GM12878 (cell line): ENCODE data around the gene DPY30. TPM values are rescaled to one million over a fixed set of nuclear protein-coding genes. Genes with fewer than 3 reads are reported as not detected.

Experiments used
- ASH2L ChIP-seq: fragments of 300-600, 200-600 bp; sonication (generic); IDR thresholded peaks from 2 replicates; pipeline ENCODE4 v1.6.1; 2017; ENCODE audit warnings: low read depth, mild to moderate bottlenecking, borderline replicate concordance
- BACH1 ChIP-seq: fragments of 450-650 bp; IDR thresholded peaks from 2 replicates; pipeline ENCODE4 v1.6.1; 2017; ENCODE audit warnings: mild to moderate bottlenecking, borderline replicate concordance
- CBX5 ChIP-seq: sonication (generic); IDR thresholded peaks from 2 replicates; pipeline ENCODE4 v1.6.1; 2016; ENCODE audit warnings: low read depth, moderate library complexity, mild to moderate bottlenecking, inconsistent platforms
- CHD1 ChIP-seq: IDR thresholded peaks from 2 replicates; pipeline ENCODE4 v1.6.1; 2012; ENCODE audit warnings: low read depth, low read length, improper control_type of control experiment
- DPF2 ChIP-seq: fragments of 450-650 bp; IDR thresholded peaks from 2 replicates; pipeline ENCODE4 v1.6.1; 2017; ENCODE audit warnings: mild to moderate bottlenecking
- EP300 ChIP-seq, 2 experiments: fragments of 150-350 bp in 1 of 2; IDR thresholded peaks; 2 replicates each; pipeline ENCODE4 v1.6.1; 2011 to 2012; ENCODE audit warnings: low read depth in 2 of 2, low read length in 2 of 2, borderline replicate concordance in 1 of 2, improper control_type of control experiment in 1 of 2, inconsistent platforms in 1 of 2; ENCODE audit not compliant: control insufficient read depth in 1 of 2
- FOXK2 ChIP-seq: fragments of 450-650 bp; IDR thresholded peaks from 2 replicates; pipeline ENCODE4 v1.6.1; 2017; ENCODE audit warnings: mild to moderate bottlenecking, moderate library complexity
- GATAD2B ChIP-seq: fragments of 450-650 bp; conservative IDR thresholded peaks from 2 replicates; pipeline ENCODE4 v1.6.1; 2017; ENCODE audit warnings: low read depth, mild to moderate bottlenecking, moderate library complexity
- HDAC6 ChIP-seq: fragments of 200-600 bp; sonication (generic); IDR thresholded peaks from one replicate; pipeline ENCODE4 v1.8.0; 2017; ENCODE audit warnings: antibody characterized with exemption; ENCODE audit not compliant: unreplicated experiment
- JUND ChIP-seq: IDR thresholded peaks from 2 replicates; pipeline ENCODE4 v1.6.1; 2012; ENCODE audit warnings: low read depth, mild to moderate bottlenecking, low read length, improper control_type of control experiment, moderate library complexity
- KAT2A ChIP-seq: conservative IDR thresholded peaks from 2 replicates; pipeline ENCODE4 v1.6.1; 2011; ENCODE audit warnings: low read depth, low read length; ENCODE audit not compliant: control insufficient read depth
- KDM1A ChIP-seq: fragments of 200-600 bp; sonication (generic); IDR thresholded peaks from 2 replicates; pipeline ENCODE4 v1.6.1; 2016; ENCODE audit warnings: borderline replicate concordance
- KLF5 ChIP-seq: fragments of 450-650 bp; IDR thresholded peaks from 2 replicates; pipeline ENCODE4 v1.6.1; 2014; ENCODE audit warnings: mild to moderate bottlenecking; ENCODE audit not compliant: partially characterized antibody
- MEF2B ChIP-seq: fragments of 450-650 bp; IDR thresholded peaks from 2 replicates; pipeline ENCODE4 v1.6.1; 2018; ENCODE audit warnings: mild to moderate bottlenecking, moderate library complexity; ENCODE audit not compliant: partially characterized antibody, poor library complexity, severe bottlenecking
- POU2F2 ChIP-seq: IDR thresholded peaks from 3 replicates; pipeline ENCODE4 v1.6.1; 2011; ENCODE audit warnings: low read depth, mild to moderate bottlenecking, low read length, borderline replicate concordance
- RAD21 ChIP-seq: IDR thresholded peaks from 2 replicates; pipeline ENCODE4 v1.6.1; 2011; ENCODE audit warnings: mild to moderate bottlenecking, low read depth, low read length, moderate library complexity; ENCODE audit not compliant: insufficient read depth
- SIN3A ChIP-seq: IDR thresholded peaks from 2 replicates; pipeline ENCODE4 v1.6.1; 2012; ENCODE audit warnings: low read depth, low read length, improper control_type of control experiment
- SREBF1 ChIP-seq: IDR thresholded peaks from 2 replicates; pipeline ENCODE4 v1.6.1; 2012; ENCODE audit warnings: mild to moderate bottlenecking, low read length
- STAT1 ChIP-seq: fragments of 450-650 bp; conservative IDR thresholded peaks from 2 replicates; pipeline ENCODE4 v1.6.1; 2014; ENCODE audit warnings: antibody characterized with exemption, mild to moderate bottlenecking
- SUZ12 ChIP-seq: fragments of 200-600 bp; sonication (generic); IDR thresholded peaks from one replicate; pipeline ENCODE4 v1.6.1; 2018; ENCODE audit warnings: antibody characterized with exemption, mild to moderate bottlenecking; ENCODE audit not compliant: unreplicated experiment
- TAF1 ChIP-seq: IDR thresholded peaks from 2 replicates; pipeline ENCODE4 v1.6.1; 2011; ENCODE audit warnings: mild to moderate bottlenecking, low read depth, low read length, borderline replicate concordance
- TCF12 ChIP-seq: IDR thresholded peaks from 2 replicates; pipeline ENCODE4 v1.6.1; 2011; ENCODE audit warnings: low read depth, mild to moderate bottlenecking, low read length
- ZNF622 ChIP-seq: fragments of 450-650 bp; IDR thresholded peaks from 2 replicates; pipeline ENCODE4 v1.6.1; 2017; ENCODE audit warnings: mild to moderate bottlenecking, inconsistent platforms
- ZZZ3 ChIP-seq: IDR thresholded peaks from 2 replicates; pipeline ENCODE4 v1.6.1; 2011; ENCODE audit warnings: low read depth; ENCODE audit not compliant: control insufficient read depth, insufficient read length
- polyA plus RNA-seq, 11 experiments: library from polyadenylated mRNA; depleted of rRNA in 4 of 11; unstranded in 6 of 11; stranded (reverse) in 5 of 11; fragments of >200 nt; fragmentation: Nextera tagmentation in 4 of 11; fragmentation: Illumina TruSeq in 1 of 11; extraction: Ambion mirVana in 4 of 11; extraction: Trizol in 1 of 11; gene quantifications; 1 replicate in 1 of 11; 2 replicates in 10 of 11; pipeline versions ENCODE4 v1.2.1 to v1.2.3, GENCODE V29; 2011 to 2016; ENCODE audit warnings: inconsistent platforms in 2 of 11, missing spikeins in 2 of 11, low read depth in 1 of 11
- total RNA-seq, 4 experiments: library from RNA; depleted of rRNA in 3 of 4; stranded (reverse); fragments of >200 nt in 3 of 4; fragmentation: Illumina TruSeq in 1 of 4; extraction: Trizol in 1 of 4; gene quantifications; 2 replicates each; pipeline versions ENCODE4 v1.2.1 to v1.2.3, GENCODE V29; 2013 to 2021
- TF ChIP-seq, protein P1 (sequence below): IDR thresholded peaks from 2 replicates; pipeline ENCODE4 v1.6.1; 2012; ENCODE audit warnings: low read depth, low read length, improper control_type of control experiment
- TF ChIP-seq, protein P2 (sequence below): IDR thresholded peaks from 2 replicates; pipeline ENCODE4 v1.6.1; 2012; ENCODE audit warnings: low read depth, low read length, improper control_type of control experiment
- TF ChIP-seq, protein P3 (sequence below): fragments of 450-650 bp; IDR thresholded peaks from 2 replicates; pipeline ENCODE4 v1.6.1; 2016; ENCODE audit warnings: mild to moderate bottlenecking

Gene DPY30
- total and polyA plus RNA-seq, 10 of the 15 experiments (the other 5 are each of a cell fraction or from before 2014, with no cell fraction given), result 45.8 to 307 (median 89.2) TPM

DNA sequence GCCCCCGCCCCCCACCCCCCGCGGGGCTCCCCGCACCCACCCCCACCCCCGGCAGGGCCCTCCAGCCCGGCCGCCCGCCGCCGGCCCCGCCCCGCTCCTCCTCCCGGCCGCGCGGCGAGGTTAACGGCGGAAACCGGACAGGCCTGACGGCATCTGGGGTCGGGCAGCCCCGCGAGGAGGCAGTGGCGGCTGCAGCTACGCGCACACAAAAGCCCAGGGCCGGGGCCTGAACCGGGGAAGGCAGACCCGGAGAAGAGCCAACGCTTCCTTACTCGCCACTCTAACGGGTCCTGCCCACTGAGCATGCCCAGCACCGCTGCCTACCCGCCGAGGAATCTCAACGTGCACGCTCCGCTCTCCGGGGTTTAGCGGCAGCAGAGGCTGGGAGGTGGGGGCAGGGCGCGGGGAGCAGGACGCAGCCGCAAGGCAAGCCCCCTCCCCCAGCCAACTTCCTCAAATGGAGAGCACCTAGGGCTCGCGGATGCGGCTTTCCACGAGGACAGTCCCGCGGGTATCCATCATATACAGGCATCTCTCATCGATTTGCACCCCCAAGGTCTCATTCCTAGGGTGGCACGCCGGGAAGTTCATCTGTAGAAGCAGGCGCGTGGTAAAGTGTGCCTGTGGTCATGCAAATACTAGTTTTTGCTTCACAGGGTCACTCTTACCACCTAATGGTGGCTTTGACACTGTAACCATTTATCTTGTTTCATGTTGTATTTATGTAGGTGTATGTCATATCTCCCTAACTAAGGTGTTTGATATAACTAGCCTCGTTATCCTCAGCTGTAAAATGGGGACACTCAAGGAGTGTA, 28.7 kb downstream of the DPY30 start, which contains the start of gene MEMO1 (continued):
- TF ChIP-seq ZNF622 (no peak), ASH2L (0 out of 2 replicates have a peak, but pooled peaks have one; percentile 26), STAT1 (peak; percentile 86; the same call in 1 of the 2 replicates), TCF12 (peak; percentile 73), TAF1 (peak; percentile 95), JUND (no peak), BACH1 (peak; percentile 84), FOXK2 (no peak; the same call in 1 of the 2 replicates), SIN3A (no peak; the same call in 1 of the 2 replicates), HDAC6 (no peak), GATAD2B (peak; percentile 90), KDM1A (no peak), SUZ12 (no peak), KLF5 (peak; percentile 95), DPF2 (peak; percentile 91), RAD21 (0 out of 2 replicates have a peak, but pooled peaks have one; percentile 6), ZZZ3 (no peak), KAT2A (no peak), CHD1 (no peak), CBX5 (peak; percentile 84), SREBF1 (no peak), MEF2B (peak; percentile 70), POU2F2 (peak; percentile 90), EP300 (IDR thresholded peaks at IDR 0.05; ENCODE audit: borderline replicate concordance in 1 of 2, control insufficient read depth in 1 of 2, low read depth in 2 of 2, low read length in 2 of 2) (peak; percentile 53 to 69)
- TF ChIP-seq, protein P1, sequence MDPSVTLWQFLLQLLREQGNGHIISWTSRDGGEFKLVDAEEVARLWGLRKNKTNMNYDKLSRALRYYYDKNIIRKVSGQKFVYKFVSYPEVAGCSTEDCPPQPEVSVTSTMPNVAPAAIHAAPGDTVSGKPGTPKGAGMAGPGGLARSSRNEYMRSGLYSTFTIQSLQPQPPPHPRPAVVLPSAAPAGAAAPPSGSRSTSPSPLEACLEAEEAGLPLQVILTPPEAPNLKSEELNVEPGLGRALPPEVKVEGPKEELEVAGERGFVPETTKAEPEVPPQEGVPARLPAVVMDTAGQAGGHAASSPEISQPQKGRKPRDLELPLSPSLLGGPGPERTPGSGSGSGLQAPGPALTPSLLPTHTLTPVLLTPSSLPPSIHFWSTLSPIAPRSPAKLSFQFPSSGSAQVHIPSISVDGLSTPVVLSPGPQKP, result peak; percentile 48; the same call in 1 of the 2 replicates
- TF ChIP-seq, protein P2, sequence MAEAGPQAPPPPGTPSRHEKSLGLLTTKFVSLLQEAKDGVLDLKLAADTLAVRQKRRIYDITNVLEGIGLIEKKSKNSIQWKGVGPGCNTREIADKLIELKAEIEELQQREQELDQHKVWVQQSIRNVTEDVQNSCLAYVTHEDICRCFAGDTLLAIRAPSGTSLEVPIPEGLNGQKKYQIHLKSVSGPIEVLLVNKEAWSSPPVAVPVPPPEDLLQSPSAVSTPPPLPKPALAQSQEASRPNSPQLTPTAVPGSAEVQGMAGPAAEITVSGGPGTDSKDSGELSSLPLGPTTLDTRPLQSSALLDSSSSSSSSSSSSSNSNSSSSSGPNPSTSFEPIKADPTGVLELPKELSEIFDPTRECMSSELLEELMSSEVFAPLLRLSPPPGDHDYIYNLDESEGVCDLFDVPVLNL, result no peak; the same call in 1 of the 2 replicates
- TF ChIP-seq, protein P3, sequence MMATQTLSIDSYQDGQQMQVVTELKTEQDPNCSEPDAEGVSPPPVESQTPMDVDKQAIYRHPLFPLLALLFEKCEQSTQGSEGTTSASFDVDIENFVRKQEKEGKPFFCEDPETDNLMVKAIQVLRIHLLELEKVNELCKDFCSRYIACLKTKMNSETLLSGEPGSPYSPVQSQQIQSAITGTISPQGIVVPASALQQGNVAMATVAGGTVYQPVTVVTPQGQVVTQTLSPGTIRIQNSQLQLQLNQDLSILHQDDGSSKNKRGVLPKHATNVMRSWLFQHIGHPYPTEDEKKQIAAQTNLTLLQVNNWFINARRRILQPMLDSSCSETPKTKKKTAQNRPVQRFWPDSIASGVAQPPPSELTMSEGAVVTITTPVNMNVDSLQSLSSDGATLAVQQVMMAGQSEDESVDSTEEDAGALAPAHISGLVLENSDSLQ, result peak; percentile 57; the same call in 1 of the 2 replicates
